MM.1S (cell line): ENCODE results near the gene PHF21A.

Source experiments
- CTCF ChIP-seq: fragments of 300-600 bp; sonication (generic); IDR thresholded peaks from 2 replicates; pipeline ENCODE4 v1.5.1; 2016; ENCODE audit warnings: antibody characterized with exemption, low read length, mixed read lengths
- EZH2 ChIP-seq: fragments of 300-600 bp; sonication (generic); optimal IDR thresholded peaks from 2 replicates; pipeline ENCODE3; 2017; ENCODE audit warnings: low read depth, mild to moderate bottlenecking, antibody characterized with exemption, low read length, mixed read lengths

- TF ChIP-seq CTCF (no peak), EZH2 (no peak)
These were observed 207.7 kb downstream of the PHF21A start for GRCh38 chr11:45913514-45913913.
